Activated naive CD4-positive, alpha-beta T cell treated with anti-CD3 and anti-CD28 coated beads, Interleukin-2, amount 50 U/mL, for 24 hours (primary cell): Measurements from ENCODE around the gene NAA15.
"Not testable (repeated sequence)": the region's sequence is repeated elsewhere in the genome, so short reads cannot be mapped to it uniquely, and the experiment has no call there.

Experiments used
- H3K27ac Mint-ChIP-seq: one replicate; pipeline ENCODE4 v1.8.0; 2021; ENCODE audit warnings: mild to moderate bottlenecking, mixed read lengths
- H3K27me3 Mint-ChIP-seq: one replicate; pipeline ENCODE4 v1.8.0; 2021; ENCODE audit warnings: mixed read lengths
- H3K36me3 Mint-ChIP-seq: one replicate; pipeline ENCODE4 v1.8.0; 2021; ENCODE audit warnings: mixed read lengths
- H3K4me1 Mint-ChIP-seq: one replicate; pipeline ENCODE4 v1.8.0; 2021; ENCODE audit warnings: mixed read lengths
- H3K4me3 Mint-ChIP-seq: one replicate; pipeline ENCODE4 v1.8.0; 2021; ENCODE audit warnings: mild to moderate bottlenecking, mixed read lengths
- H3K9me3 Mint-ChIP-seq: one replicate; pipeline ENCODE4 v1.8.0; 2021; ENCODE audit warnings: mixed read lengths

NAA15 gene

GRCh38 chr4:139282065-139282720 is 19.1 kb upstream of the NAA15 start:
- no peak overlapping the region for H3K4me3 Mint-ChIP-seq
- H3K4me1 Mint-ChIP-seq, result peaks cover 14% of the 10 kb centered on the region
- H3K27me3 Mint-ChIP-seq, result peaks cover 17% of the 10 kb centered on the region
- H3K27ac Mint-ChIP-seq, result no peak overlapping the region
- H3K36me3 Mint-ChIP-seq, result peaks cover 3% of the 10 kb centered on the region
- no peaks in the 10 kb centered on the region for H3K9me3 Mint-ChIP-seq

DNA sequence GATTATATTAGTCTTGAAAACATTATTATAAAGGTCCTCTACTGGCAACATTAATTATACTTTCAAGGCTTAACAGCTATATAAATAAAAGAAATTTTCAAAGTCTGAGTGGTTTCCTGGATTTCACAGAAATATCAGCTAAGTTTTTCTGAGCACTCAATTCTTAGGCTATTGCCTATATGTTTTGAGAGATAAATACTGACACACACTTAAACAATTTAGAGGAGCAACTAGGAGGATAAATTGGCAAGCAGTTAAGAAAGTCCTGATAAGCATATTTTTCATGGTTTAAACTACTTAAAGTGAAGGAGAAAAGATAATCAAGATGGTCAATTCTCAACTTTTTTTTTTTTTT is 18.6 kb upstream of the NAA15 start:
- H3K36me3 Mint-ChIP-seq, result peaks cover 3% of the 10 kb centered on the region
- H3K4me1 Mint-ChIP-seq, result peaks cover 14% of the 10 kb centered on the region
- H3K9me3 Mint-ChIP-seq, result no peaks in the 10 kb centered on the region
- H3K27me3 Mint-ChIP-seq, result peaks cover 14% of the 10 kb centered on the region
- no peak overlapping the region for H3K4me3 Mint-ChIP-seq
- no peak overlapping the region for H3K27ac Mint-ChIP-seq

- no peaks in the 10 kb centered on the region for H3K9me3 Mint-ChIP-seq
- peaks cover 6% of the 10 kb centered on the region for H3K36me3 Mint-ChIP-seq
- no peak overlapping the region for H3K4me3 Mint-ChIP-seq
- no peaks in the 10 kb centered on the region for H3K4me1 Mint-ChIP-seq
- H3K27ac Mint-ChIP-seq, result no peak overlapping the region
- H3K27me3 Mint-ChIP-seq, result no peaks in the 10 kb centered on the region
Observed at GRCh38 chr4:139286186-139286698, 15.1 kb upstream of the NAA15 start.

DNA sequence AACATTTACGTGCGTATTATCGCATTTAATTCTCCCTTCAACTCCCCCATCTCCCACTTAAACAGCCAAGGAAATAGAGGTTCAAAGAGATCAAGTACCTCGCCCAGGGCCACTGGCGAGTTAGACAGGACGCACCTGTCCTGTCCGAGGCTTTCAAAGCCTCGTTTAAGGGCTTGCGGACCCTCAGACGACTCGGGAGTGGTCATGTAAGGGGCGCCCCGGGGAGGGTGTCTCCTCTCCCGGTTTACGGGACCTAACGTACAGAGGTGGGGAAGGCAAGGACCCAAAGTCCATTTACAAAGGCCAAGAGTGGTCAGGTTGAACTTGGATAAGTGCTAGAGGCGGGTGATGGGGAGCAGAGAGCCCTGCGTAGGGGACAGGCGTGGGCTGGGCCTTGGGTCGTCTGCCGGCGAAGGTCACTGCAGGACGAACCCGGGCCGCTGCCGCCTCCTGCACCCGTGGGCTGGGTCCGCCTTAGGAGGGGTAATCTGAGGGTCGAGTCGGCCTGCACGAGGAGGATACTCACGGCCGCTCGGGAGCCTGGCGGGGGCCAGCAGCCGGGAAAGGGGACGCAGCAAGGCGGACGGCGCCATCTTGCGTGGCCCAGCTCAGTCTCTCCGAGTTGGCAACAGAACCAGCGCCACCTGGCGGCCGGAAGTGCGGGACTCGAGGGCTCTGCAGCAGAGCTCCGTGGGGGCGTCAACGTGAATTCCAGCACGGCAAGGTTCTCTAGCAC is 5.9 kb upstream of the NAA15 start:
- Mint-ChIP-seq H3K27ac (peak overlapping the region; percentile 97), H3K9me3 (no peaks in the 10 kb centered on the region), H3K4me1 (peaks cover 41% of the 10 kb centered on the region), H3K36me3 (peaks cover 8% of the 10 kb centered on the region), H3K27me3 (no peaks in the 10 kb centered on the region), H3K4me3 (peak overlapping the region; percentile 96)

DNA sequence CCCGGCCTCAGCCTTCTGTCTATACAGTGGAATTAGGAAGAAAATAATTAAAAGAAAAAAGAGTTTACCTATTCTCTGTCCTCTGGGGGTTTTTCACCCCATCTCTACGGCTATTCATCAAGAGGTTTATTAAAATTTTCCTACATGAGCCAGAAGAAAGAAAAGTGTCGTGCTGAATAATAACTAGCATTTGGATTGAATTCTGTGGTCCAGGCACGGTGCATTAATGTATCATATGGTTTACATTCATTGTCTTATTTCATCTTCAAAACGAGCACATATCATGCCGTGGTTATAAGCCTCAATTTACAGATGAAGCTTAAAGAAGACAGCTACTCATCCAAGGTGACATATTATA is 5.4 kb upstream of the NAA15 start:
- Mint-ChIP-seq H3K27me3 (no peaks in the 10 kb centered on the region), H3K36me3 (peaks cover 8% of the 10 kb centered on the region), H3K4me1 (peaks cover 46% of the 10 kb centered on the region), H3K27ac (peak overlapping the region; percentile 97), H3K9me3 (no peaks in the 10 kb centered on the region), H3K4me3 (peak overlapping the region; percentile 96)

DNA sequence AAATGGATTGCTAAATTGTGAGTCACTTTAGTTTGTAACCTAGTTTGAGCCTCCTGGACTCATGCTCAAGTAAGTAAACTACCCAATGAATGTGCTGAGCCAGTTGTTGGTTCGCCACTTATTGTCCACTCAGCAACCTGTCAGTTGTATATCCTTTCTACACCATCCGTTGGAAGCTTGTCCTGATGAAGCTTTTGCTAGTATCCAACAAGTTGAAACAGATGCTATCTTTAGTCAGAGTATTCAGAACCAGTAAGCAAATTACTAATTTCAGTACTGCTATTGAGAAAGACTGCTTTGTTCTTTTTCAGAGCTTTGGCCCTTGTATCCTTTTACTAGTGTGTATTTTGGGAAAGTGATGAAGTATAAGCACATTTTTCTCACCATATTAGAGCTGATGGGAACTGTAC is 4.3 kb upstream of the NAA15 start:
- no peak overlapping the region for H3K27ac Mint-ChIP-seq
- no peaks in the 10 kb centered on the region for H3K9me3 Mint-ChIP-seq
- H3K4me1 Mint-ChIP-seq, result peaks cover 49% of the 10 kb centered on the region
- H3K4me3 Mint-ChIP-seq, result no peak overlapping the region
- H3K36me3 Mint-ChIP-seq, result peaks cover 10% of the 10 kb centered on the region
- no peaks in the 10 kb centered on the region for H3K27me3 Mint-ChIP-seq

DNA sequence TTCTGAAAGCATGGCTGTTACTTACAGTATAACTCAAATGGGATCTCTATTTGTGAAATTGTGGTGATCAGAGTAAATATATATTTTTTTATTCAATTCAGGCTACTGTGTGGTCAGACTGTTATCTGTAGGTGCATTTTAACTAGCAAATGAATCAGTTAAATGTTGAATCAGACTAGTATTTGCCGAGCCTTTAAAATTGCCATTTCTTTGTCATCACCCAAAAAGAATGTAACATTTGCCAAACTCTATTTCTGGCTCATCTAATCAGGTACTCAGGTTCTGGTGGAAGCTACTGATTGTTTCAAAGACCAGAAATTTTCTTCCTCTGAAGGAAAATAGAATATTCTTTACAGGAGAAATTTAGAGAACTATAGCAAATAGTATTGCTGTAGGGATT is 1.8 kb upstream of the NAA15 start:
- peak overlapping the region; percentile 99 for H3K4me3 Mint-ChIP-seq
- H3K36me3 Mint-ChIP-seq, result peaks cover 8% of the 10 kb centered on the region
- H3K4me1 Mint-ChIP-seq, result peaks cover 56% of the 10 kb centered on the region
- H3K27me3 Mint-ChIP-seq, result no peaks in the 10 kb centered on the region
- no peaks in the 10 kb centered on the region for H3K9me3 Mint-ChIP-seq
- H3K27ac Mint-ChIP-seq, result peak overlapping the region; percentile 99

DNA sequence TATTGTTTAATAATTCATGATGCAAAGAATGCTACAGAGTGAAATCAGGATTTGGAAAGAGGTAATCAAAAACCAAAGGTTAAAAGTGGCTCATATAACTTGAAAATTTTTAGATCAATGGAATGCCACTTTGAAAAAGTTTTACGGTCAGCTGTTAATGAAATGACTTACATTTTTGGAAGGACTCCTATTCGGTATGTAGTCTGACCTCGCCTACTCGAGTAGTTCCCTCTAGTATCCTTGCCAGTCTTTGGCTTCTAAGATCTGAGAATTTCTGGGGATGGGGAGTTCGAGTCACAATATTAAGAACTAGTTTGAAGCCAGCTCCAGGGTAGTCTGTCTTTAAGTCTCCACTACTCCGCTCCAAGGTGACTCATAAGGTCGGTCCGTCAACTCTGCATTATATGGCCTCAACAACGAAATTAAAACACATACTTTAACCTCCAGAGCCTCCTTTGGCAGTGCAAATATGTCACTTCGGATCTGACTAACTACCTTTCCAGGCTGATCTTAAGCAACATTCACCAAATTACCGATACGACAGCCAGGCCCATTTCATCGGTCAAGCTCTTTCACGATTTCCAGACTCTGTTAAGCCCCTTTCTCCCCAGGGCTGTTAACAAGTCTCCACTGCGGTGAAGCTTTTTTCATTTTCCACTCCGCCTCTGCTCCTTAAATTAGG is 733 bp upstream of the NAA15 start:
- Mint-ChIP-seq H3K9me3 (no peaks in the 10 kb centered on the region), H3K4me1 (peaks cover 61% of the 10 kb centered on the region), H3K4me3 (peak overlapping the region; percentile 99)

DNA sequence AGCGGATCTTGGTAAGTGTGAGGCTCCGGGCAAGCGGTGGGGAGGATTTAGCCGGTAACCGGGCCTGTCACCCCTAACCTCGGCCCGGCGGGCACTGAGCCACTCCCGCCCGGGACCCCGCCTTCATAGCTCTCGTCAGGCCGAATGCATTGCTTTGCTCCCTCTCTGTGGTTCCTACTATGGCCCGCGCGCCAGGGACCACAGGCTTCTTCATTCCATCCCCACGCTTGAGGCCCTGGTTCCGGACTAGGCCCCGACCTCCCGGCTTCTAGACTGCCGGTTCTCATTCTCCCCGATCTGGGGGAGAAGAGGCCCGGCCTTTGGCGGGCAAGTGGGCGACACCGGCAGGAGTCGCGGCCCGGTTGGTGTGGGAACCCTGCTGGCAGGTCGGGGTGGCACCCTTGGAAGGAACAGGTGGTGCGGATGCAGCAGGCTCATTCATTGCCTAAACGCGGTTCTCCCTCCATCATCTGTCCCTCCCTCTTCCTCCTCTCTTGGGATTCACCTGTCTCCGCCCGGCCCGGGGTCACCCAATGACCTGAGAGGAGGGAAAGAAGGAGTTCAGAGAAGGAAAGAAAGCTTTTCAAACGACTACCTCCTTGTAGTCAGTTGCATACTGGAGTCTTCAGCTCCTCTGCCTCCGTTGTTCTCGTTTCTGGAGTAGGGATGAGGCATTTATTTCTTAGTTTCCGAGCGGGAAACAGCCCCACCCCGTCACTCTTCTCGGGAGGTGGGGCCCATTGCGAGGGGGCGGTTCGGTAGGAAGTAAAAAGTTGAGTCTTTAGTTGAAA is 711 bp downstream of the NAA15 start, which contains the start of gene NDUFC1:
Gene NDUFC1, minus strand, starts transcription at position 657 of the 791 bp plus-strand sequence. CDS start 6,679 bp downstream, outside the sequence.
- Mint-ChIP-seq H3K4me3 (peak within 1 kb of the TSS; percentile 99), H3K36me3 (peaks cover 15% of the 10 kb centered on the region), H3K4me1 (peaks cover 66% of the 10 kb centered on the region), H3K9me3 (no peaks in the 10 kb centered on the region), H3K27me3 (no peaks in the 10 kb centered on the region), H3K27ac (peak within 1 kb of the TSS; percentile 99)

More for the DNA sequence above, 733 bp upstream of the NAA15 start:
- Mint-ChIP-seq H3K27ac (peak overlapping the region; percentile 99), H3K27me3 (no peaks in the 10 kb centered on the region), H3K36me3 (peaks cover 10% of the 10 kb centered on the region)

GRCh38 chr4:139304920-139305319 is 3.6 kb downstream of the NAA15 start:
- peaks cover 68% of the 10 kb centered on the region for H3K4me1 Mint-ChIP-seq
- H3K36me3 Mint-ChIP-seq, result peaks cover 16% of the 10 kb centered on the region
- no peaks in the 10 kb centered on the region for H3K27me3 Mint-ChIP-seq
- H3K4me3 Mint-ChIP-seq, result peak overlapping the region; percentile 60
- H3K9me3 Mint-ChIP-seq, result no peaks in the 10 kb centered on the region
- peak overlapping the region; percentile 43 for H3K27ac Mint-ChIP-seq

DNA sequence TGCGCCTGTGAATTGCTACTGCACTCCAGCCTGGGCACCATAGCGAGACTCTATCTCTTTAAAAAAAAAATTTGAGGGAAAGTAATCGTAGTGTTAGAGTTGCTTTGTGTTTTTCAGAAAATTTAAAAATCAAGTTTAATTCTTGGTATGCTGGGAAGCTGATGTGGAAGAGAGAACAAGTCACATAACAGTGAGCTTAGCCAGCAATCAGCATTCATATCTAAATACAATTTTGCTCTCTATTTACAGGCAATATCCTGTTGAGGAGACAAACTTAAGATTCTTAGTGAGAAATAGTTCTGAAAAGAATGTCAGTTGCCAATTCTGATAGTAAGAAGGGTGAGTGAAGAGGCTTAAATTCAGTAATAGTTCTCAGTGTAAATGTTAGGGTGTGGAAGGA is 10.6 kb downstream of the NAA15 start:
- no peaks in the 10 kb centered on the region for H3K27me3 Mint-ChIP-seq
- H3K4me3 Mint-ChIP-seq, result no peak overlapping the region
- no peaks in the 10 kb centered on the region for H3K9me3 Mint-ChIP-seq
- peaks cover 5% of the 10 kb centered on the region for H3K36me3 Mint-ChIP-seq
- peaks cover 79% of the 10 kb centered on the region for H3K4me1 Mint-ChIP-seq
- H3K27ac Mint-ChIP-seq, result no peak overlapping the region

DNA sequence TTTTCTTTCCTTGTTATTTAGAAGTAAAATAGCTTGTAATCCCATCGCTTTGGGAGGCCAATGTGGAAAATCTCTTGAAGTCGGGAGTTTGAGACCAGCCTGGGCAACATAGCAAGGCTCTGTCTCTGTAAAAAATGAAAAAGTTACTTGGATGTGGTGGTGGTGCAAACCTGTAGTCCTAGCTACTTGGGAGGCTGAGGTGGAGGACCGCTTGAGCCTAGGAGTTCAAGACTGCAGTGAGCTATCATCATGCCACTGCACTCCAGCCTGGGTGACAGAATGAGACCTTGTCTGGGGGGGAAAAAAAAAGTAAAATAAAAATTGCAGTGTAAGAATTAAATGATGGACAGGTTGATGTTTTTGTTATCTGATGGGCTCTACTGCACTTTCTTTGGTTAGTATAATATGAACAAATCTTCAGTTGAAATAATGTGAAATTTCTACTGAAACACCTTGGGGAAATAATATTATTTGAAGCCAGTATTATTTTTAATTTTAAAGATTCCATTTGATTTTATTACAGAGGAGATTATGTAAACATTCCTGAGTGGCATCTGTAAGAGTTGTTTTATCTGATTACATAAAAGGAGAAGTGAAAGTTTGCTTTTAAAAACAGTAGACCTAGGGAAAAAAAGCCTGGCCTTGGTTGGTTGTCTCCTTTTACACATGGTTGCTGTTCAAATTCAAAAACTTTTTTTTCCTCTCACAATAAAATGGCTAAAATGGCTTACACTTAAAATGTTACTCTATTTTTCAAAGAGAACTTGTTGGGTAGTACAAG is 11.4 kb downstream of the NAA15 start:
- Mint-ChIP-seq H3K4me3 (no peak overlapping the region), H3K27ac (no peak overlapping the region), H3K9me3 (no peaks in the 10 kb centered on the region), H3K36me3 (peaks cover 7% of the 10 kb centered on the region), H3K27me3 (no peaks in the 10 kb centered on the region), H3K4me1 (peaks cover 79% of the 10 kb centered on the region)

- H3K27ac Mint-ChIP-seq, H3K27me3 Mint-ChIP-seq, H3K9me3 Mint-ChIP-seq, H3K36me3 Mint-ChIP-seq, H3K4me3 Mint-ChIP-seq: not testable (repeated sequence)
- peaks cover 83% of the 10 kb centered on the region for H3K4me1 Mint-ChIP-seq
Observed at GRCh38 chr4:139313414-139313813, 12.1 kb downstream of the NAA15 start.

DNA sequence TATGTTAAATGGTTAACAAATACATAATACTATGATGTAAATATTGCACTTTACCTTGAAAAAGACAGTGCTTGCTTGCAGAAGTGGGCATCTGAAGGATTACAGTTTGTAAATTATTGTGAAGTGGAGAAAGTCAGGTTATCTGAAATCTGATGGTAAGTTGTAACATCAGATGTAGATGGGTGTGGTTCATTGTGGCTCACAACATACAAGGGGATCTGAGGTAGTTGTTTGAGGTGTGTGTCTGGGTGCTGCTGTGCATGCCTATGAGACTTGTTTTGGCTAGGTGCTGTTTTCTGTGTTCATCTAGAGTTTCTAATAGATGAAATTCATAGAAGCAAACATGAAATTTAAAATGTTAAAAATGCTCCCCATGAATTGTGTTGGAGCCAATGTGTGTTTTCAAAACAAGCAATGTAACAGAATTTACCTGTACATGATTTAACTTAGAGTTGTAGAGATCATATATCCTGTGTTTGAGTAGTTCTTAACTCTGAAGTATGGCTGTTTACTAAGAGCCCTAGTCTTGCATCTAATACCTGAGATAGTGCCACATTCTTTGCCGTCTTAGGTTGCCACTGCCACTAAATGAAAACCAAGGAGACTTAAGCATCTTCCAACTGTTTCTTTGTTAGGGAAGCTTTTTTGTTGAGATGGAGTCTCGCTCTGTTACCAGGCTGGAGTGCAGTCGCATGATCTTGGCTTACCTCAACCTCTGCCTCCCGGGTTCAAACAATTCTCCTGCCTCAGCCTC is 12.9 kb downstream of the NAA15 start:
- Mint-ChIP-seq H3K27me3 (no peaks in the 10 kb centered on the region), H3K36me3 (peaks cover 7% of the 10 kb centered on the region), H3K27ac (peak overlapping the region; percentile 70), H3K9me3 (no peaks in the 10 kb centered on the region), H3K4me1 (peaks cover 81% of the 10 kb centered on the region), H3K4me3 (peak overlapping the region; percentile 19)
